DMS153 (cell line): ENCODE data around the gene LIN52.
"Not testable (repeated sequence)": the region's sequence is repeated elsewhere in the genome, so short reads cannot be mapped to it uniquely, and the experiment has no call there.

Experiments used
- DNase-seq: peaks from one replicate; lab custom pipeline; 2025; lab: John Stamatoyannopoulos, UW

The LIN52 gene

DNA sequence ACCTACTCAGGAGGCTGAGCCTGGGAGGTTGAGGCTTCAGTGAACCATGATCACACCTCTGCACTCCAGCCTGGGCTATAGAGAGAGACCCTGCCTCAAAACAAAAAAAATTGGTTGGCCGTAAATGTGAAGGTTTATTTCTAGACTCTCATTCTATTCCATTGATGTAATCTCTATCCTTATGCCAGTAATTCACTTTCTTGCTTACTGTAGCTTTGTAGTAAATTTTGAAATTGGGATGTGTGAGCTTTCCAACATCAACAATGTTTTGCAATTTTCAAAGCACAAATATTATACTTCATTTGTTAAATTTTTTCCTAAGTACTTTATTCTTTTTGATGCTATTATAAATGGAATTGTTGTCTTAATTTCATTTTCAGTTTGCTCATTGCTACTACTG is 24.6 kb downstream of the LIN52 start:
- no peak for DNase-seq

DNA sequence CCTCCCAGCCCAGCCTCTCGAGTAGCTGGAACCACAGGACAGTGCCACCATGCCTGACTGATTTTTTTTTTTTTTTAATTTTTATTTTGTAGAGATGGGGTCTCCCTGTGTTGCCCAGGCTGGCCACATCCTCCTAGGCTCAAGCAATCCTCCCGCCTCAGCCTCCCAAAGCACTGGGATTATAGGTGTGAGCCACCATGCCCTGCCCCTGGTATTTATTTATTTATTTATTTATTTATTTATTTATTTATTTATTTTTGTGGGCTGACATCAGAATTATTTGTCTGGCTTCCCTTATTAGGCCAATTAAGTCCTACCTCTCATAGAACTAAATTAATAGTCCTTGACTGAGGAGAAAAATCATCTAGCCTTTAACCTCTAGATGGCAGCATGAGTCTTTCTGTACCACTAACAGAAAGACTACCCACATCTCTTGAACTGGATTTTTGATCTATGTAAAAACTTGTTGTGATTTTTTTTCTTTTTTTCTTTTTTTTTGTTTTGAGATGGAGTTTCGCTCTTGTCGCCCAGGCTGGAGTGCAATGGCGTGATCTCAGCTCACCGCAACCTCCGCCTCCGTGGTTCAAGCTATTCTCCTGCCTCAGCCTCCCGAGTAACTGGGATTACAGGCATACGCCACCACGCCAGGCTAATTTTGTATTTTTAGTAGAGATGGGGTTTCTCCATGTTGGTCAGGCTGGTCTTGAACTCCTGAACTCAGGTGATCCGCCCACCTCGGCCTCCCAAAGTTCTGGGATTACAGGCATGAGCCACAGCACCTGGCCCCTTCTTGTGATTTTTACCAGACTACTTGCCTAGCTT is 26.9 kb downstream of the LIN52 start:
- peak; percentile 8 for DNase-seq

DNA sequence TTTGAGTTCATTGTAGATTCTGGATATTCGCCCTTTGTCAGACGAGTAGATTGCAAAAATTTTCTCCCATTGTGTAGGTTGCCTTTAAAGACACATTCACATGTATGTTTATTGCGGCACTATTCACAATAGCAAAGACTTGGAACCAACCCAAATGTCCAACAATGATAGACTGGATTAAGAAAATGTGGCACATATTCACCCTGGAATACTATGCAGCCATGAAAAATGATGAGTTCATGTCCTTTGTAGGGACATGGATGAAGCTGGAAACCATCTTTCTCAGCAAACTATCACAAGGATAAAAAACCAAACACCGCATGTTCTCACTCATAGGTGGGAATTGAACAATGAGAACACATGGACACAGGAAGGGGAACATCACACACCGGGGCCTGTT is 40.7 kb downstream of the LIN52 start:
- DNase-seq: not testable (repeated sequence)

DNA sequence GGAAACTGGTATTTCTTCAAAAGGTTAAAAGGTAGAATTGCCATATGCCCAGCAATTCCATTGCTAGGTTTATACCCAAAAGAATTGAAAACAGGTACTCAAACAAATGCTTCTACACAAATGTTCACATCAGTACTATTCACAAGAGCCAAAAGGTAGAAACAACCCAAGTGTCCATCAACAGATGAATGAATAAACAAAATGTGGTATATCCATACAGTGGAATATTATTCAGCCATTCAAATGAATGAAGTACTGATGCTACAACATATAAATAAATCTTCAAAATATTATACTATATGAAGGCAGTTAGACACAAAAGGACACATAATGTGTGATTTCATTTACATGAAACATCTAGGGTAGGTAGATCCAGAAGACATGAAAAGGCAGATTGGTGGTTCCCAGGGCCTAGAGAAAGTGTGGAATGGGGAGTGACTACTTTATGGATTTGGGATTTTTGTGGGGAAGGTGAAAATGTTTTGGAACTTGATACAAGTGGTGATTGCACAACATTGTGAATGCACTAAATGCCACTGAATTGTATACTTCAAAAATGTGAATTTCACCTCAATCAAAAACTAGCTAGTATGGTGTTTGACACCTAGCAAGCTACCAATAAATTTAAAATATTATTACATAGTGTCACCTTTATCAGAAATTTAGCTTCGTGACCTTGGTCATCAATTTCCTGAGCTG is 41.7 kb downstream of the LIN52 start:
- no peak for DNase-seq

DNA sequence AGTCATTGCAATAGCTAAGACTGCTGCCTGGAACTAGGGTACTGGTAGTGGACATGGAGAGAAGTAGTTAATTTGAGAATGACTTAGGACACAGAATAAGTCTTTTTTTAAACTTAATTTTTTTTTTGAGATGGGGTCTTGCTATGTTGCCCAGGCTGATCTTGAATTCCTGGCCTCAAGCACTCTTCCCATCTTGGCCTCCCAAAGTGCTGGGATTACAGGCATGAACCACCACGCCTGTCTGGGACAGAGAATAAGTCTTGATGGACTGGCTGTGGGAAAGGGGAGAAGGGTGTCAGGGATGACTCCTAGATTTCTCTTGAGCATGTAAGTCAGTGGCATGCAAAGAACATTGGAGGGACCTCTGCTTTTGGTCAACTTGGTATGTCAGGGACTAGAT is 42.9 kb downstream of the LIN52 start:
- no peak for DNase-seq

DNA sequence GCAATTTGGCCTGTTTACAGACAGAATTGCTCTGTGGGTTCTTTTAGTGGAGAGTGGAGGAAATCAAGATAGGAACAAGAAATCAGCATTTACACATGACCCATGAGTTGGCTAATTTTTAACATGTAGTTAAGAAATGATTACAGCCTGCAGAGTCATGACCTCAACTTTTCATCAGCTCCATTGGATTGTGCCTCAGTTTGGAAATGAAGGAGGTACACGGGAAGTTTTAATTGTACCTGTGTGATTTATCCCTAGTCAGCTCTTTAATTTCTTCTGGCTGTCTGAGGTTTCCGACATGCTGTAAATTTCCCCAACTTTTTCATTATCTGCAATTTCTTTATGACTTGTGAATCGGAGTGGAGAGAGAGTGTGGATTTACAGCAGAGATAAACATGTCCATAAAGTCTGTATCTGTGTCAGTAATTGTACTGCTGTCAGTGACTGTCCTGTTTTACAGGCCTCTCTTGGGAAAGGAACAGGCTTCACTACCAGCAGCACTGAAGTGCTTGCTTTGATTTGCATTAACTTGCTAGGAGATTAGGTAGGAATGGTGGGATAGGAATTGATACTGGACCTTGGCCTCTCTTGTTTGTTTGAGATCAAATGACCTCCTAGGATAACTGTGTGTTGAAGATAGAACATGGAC is 49.2 kb downstream of the LIN52 start:
- no peak for DNase-seq

DNA sequence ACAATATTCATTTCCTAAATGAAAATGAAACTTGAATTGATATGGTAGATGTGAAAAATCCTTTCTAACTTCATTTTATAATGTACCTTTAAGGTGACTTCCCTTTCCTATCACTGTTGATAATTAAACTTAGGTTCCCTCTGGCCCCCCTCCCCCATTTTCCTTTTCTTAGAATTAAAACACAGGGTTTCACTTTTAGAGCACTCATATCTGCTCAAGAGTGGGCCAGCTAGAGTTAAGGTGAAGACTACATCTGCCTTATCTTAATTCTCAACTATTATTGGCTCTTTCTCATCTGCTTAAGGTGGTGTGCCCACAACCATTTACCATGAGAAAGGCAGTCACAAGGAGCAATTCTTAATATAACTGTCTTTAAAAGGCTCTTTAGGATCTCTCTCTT is 49.7 kb downstream of the LIN52 start:
- DNase-seq: no peak

DNA sequence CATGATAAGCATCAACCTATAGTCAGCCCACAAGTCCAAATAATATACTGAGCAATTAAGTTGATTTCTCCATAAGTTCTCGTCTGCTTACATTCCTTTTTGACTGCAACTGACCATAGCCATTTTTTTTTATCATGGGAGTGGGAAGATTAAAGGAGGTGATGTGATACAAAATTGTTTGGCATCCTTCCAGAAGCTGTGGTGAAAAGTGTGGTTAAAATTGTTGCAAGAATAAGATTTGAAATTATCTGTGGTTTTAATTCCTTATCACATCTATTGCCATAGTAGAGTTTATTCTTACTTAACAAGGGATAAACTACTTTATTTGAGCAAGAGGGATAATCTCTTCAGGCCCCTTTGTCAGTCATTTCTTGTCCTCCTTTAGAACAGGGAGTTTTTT is 50.7 kb downstream of the LIN52 start:
- DNase-seq: no peak

DNA sequence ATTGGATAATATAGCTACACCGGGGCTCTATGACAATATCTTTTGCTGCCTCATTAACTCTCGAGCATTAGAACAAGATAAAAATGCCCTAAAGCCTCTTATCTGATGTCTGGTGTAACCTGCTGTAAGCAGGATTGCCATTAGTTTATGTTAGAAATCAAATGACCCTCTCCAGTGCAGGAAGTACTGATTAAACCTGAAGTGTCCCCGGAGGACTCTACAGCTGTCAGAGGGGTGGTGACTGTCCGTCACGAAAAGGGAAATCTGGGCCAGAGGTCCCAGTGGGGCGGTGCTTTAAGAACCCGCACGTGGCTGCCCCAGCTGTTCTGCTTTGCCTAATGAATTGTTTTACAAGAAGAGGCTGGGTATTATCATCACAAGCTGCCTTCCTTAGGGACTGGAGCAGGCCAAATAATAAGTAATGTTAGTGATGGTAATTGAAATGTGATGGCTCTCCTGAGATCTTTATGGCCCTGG is 55.7 kb downstream of the LIN52 start:
- peak; percentile 92 for DNase-seq

DNA sequence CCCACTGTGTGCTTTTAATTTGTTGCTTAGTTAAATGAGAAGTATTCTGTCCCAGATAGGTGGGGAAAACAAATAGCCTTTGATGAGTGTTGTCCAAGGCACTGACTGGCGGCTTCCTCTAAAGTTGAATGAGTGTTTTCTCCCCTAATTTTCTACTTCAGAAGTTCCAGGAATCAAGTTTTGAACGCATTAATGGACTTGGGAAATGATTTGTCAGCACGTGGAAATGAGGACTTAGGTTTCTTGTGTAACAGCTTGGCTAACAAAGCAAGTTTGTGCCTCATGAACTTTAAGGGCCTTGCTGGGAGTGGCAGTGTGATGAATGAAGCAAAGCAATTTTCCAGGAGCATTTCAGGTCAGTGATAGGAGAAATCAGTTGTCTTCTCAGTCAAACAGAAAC is 56.9 kb downstream of the LIN52 start:
- no peak for DNase-seq

DNA sequence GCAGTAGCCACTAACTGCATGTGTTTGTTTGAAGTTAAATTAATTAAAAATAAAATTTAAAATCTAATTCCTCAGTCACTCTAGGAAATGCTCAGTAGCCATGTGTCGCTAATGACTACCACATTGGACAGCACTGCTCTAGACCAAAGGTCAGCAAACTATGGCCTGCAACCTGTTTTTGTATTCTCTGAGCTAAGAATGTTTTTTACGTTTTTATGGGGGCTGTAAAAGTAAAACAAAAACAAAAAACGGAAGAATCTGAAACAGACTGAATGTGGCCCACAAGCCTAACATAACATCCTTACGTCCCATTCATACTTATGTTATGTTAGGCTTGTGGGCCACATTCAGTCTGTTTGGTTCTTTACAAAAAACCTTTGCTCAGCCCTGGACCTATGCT is 57.8 kb downstream of the LIN52 start:
- no peak for DNase-seq

DNA sequence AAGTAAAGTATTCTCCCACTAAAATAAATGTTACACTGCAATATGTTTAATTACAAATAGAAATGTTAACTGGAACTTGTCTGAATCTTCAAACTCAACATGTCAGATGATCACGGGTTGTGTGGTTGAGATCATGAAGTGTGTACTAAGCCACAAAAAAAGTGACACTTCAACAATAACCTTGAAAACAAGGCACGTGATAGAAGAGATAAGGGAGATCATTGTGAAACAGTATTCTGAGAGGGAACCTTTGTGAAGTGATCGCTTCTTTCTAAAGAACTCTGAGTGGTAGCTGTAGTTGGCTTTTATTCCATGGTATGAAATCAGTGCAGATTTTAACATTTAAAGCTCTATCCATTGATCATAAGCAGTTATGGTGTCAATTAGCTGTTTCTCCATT is 60.0 kb downstream of the LIN52 start:
- DNase-seq: no peak

DNA sequence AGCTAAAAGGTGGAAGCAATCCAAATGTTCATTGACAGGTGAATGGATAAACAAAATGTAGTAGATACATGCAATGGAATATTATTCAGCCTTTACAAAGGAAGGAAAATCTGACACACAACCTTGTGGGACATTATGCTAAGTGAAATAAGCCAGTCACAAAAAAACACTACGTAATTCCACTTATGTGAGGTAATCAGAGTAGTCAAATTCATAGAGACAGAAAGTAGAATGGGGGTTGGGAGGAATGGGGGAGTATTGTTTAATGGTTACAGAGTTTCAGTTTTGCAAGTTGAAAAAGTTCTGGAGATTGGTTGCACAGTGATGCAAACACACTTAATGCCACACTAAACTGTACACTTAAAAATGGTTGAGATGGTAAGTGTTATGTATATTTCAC is 62.8 kb downstream of the LIN52 start:
- DNase-seq: no peak

DNA sequence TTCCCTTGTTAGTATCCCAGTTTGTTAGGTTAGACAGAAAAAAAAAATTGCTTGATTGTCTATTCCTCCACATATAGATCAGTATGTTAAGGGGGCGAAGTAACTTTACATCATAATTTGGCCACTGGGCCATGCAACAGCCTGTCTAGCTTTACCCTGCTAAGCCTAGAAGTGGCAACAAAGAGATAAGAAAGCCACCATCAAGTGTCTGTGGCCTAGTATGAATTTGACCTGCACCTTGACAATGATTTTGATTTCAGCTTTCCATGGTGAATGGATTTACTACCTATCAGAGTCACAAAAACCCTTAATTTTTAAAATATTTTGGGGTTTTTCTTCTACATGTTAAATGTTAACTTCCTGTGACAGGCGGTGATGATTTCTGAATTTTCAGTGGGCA is 63.9 kb downstream of the LIN52 start:
- DNase-seq: no peak

DNA sequence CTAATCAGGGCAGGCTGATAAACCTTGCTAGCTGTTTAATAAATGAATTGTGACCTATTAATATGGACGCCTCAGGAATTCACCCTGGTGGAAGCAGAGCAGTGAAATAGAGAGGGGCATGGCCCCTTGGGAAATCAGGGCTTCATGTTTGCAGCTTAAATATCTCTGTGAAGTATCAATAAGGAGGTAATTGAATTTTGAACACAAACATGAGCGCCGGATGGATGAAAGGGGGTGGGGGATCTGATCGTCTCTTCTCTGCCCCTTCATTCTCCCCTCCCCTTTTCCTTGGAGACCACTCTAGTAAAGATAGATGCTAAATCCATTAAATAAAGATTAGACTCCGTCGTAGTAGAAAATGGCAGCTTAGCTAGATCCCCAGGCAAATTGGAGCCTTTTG is 70.5 kb downstream of the LIN52 start:
- no peak for DNase-seq

DNA sequence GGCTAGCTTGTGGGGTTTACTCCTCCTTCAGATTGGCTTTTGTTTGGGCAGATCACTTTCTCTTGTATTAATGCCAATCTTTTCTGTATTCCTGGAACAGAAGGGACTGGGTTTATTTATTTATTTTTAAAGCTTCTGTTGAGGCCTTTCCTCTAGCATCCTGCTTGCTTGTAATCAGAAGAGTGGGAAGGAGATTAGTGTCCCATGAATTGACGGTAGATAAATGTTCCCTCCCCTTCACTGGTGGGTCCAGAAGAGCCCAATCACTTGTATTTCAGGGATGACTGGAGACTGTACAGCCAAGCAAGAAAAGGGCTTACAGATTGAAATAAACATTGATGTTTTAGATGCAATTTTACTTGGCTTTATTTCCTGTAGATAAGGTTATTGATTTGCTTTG is 71.0 kb downstream of the LIN52 start:
- DNase-seq: no peak

DNA sequence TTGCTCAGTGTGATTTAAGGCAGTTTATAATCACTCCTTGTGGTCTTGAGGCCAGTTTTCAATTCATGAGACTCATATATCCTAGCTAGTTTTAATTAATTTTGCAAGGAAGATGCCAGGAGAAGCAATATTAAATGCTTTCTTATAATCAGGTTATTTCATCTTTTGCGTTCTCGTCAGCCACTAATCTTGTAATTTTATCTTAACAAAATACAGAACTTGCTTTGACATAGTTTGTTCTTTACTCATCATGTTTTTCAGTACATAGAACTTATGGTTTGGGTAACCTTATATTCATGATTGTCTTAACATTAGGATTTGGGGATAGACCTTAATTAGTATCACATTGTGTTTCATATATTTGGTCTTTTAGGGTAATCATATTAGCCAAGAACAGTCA is 76.0 kb downstream of the LIN52 start:
- DNase-seq: no peak

DNA sequence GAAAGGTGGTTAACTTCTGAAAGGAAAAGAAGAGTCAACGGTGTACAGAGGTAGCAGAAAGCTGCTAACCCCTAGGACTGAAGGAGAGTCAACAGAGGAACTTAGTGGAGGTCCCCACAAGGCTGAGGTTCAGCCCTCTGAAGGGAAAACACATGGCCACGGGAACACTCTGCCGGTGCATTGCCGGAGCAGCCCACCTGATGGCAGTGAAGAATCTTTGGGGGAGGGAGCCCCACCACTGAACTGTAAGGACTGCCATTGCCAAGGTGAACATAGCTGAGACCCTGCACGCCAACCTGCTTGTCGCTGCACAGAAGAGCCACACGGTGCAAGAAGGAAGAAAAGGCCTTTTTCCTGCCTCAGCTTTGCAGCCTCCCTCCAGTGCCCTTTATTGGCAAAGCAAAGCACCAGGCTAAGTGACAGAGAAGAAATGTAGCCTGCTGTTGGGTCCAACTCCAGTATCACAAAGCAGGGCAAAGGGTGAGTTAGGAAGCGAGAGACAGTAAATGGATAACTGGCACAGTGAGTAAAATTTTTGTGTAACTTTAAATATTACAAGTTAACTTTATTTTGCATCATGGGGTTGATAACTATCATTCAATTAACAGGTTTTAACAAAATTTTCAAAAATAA is 76.9 kb downstream of the LIN52 start:
- no peak for DNase-seq

DNA sequence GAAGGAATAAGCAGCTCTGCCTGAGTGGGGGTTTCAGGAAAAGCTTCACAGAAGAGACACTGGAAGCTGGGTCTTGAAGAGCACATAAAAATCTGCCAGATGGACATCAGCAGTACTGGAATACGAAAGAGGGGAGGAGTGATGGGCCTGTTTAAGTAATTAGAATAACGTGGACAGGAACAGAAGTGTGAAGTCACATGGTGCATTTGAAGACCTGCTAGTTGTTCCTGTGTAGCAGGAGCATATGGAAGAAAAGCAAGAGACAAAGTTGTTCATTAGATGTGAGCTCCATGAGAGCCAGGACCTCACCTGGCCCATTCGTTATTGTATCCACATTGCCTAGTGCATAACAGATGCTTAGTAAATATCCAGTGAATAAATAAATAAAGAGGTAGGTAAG is 85.2 kb downstream of the LIN52 start:
- no peak for DNase-seq

DNA sequence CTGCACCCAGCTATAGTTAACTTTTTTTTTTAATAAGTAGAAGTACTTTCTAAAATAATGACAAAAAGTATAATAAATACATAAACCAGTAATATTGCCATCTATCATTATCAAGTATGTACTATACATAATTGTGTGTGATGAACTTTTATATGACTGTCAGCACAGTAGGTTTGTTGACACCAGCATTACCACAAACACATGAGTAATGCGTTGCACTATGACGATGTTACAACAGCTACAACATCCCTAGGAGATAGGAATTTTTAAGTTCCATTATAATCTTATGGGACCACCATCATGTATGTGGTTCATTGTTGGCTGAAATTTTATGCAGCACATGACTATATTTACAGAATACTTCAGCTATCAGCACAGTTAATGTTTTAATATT is 91.6 kb downstream of the LIN52 start:
- DNase-seq: no peak

DNA sequence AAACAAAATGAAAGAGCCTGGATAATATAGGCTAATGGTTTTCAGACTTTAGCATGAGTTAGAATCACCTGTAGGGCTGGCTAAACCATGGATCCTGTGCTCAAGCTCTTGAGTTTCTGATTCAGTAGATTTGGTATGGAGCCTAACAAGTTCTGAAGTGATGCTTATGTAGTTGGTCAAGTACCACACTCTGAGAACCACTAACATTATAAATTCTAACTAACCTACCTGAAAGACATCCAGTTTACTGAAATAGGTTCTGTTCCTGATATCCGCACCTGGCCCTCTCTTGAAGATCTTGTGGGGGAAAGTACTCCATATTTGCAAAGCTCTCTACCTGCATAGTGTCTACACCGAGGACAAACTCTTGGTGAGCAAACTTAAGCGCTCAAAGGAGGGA is 95.1 kb downstream of the LIN52 start:
- DNase-seq: no peak

DNA sequence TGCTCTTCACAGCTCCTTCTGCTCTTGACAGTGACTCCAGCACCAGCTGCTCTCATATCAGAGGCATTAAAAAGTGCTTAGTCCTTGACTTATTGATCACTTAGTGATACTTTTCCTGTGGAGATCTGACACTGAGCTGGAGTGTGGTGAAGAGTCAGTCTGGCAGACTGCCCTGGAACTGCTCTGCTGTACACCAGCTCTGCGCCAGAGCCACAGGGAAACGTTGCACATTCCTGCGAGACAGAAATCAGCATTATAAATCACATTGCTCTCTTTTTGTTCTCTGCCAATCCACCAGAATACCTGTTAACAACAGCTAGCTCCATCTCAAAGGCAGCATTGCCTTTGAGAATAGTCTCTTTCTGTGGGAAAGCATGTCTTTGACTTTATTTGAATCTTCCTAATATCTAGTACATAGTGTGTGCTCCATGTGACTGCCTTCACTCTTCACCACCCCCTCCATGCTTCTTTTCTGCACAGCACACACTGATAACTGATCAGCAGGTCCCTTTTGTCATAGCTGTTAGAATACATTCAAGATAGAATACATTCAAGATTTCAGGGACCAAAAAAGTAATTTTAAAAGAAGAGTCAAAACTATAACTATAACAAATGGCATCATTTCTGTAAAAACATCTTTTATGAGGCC is 106.3 kb downstream of the LIN52 start:
- DNase-seq: no peak
